ENCODE measurements around the gene FARSA.
"Not testable (repeated sequence)": the region's sequence is repeated elsewhere in the genome, so short reads cannot be mapped to it uniquely, and the experiment has no call there.

The FARSA gene

GRCh38 chr19:12933287-12934072 is at the start of gene FARSA:
TSS of gene FARSA (minus strand) at chr19:12933711. CDS start at chr19:12933696, 15 bp downstream.
- in situ Hi-C loops (cut with HindIII; ENCODE audit: low sequenced_read_pairs), result no loop called here

DNA sequence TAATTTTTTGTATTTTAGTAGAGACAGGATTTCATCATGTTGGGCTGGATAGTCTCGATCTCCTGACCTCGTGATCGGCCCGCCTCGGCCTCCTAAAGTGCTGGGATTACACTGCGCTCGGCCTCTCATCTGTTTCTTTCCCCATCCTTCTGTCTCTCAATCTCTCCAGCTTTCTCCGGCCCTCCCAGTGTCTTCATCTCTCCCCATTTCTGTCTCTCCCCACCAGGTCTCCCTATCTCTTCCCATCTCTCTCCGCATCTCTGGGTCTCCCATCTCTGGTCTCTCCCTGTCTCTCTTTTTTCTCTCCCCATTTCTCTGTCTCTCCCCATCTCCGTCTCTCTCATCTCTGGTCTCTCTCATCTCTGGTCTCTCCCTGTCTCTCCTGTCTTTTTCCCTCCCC is 49.6 kb upstream of the FARSA start:
- in situ Hi-C loops (cut with HindIII; ENCODE audit: low sequenced_read_pairs), result no loop called here

DNA sequence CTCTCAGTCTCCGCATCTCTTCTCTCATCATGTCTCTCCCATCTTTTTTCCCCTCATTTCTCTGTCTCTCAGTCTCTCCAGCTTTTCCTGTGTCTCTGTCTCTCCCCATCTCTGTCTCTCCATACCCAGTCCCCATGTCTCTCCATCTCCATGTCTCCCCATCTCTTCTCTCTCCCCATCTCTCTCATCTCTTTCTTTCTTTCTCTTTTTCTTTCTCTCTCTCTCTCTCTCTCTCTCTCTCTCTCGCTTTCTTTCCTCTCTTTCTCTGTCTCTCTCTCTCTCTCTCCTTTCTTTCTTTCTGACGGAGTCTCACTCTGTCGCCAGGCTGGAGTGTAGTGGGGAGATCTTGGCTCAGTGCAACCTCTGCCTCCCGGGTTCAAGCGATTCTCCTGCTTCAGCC is 49.1 kb upstream of the FARSA start:
- in situ Hi-C loops (cut with HindIII; ENCODE audit: low sequenced_read_pairs), result no loop called here

DNA sequence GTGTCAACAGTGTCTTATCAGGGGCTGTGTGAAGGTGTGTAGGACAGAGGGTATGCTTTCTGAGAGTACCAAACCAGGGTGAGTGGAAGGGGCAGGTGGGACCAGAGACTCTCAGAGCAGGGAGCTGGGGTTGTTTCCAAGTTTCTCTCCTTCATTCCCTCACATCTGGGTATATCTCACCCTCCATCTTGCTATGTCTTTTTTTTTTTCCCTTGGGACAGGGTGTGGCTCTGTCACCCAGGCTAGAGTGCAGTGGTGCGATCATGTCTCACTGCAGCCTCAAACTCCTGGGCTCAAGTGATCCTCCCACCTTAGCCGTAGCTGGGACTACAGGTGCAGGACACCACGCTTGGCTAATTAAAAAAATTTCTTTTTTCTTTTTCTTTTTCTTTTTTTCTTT is 46.5 kb upstream of the FARSA start:
- in situ Hi-C loops (cut with HindIII; ENCODE audit: low sequenced_read_pairs), result no loop called here

DNA sequence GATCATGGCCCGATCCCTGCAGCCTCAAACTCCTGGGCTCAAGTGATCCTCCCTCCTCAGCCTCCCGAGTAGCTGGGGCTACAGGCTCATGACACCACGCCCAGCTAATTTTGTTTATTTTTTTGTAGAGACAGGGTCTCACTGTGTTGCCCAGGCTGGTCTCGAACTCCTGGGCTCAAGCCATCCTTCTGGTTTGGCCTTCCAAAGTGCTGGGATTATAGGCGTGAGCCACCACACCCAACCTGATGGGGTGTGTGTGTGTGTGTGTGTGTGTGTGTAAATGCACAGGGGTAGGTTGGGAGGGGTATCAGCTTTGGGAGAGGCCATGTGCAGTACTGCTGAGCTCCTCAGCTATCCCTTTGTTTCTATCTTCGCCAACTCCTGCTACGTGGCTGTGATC is 42.6 kb upstream of the FARSA start:
- in situ Hi-C loops (cut with HindIII; ENCODE audit: low sequenced_read_pairs), result not testable (repeated sequence)

DNA sequence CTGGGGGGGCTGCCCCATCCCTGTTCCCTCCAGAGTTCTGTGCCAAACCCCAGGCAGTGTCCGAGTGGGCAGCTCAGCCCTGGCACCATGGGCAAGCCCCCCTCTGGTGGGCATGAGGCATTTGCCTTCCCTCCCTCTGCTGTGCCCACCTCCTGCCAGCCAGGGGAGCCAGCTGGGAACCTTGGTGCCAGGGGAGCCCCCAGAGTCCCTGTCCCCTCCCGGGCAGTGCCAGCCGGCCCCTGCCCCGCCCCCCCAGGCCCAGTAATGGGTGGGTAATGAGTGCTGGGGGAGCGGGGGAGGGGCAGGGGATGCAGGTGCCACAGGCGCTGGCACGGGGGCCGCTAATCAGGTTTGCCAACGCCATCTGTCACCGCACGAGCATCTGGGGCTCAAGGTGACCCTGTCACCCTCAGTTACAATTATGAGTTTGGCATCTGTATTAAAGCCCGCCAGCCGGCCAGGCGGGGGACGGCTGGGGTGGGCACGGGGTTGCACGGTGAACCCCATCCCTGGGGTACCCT is 41.8 kb upstream of the FARSA start:
- in situ Hi-C loops (cut with HindIII; ENCODE audit: low sequenced_read_pairs), result no loop called here

DNA sequence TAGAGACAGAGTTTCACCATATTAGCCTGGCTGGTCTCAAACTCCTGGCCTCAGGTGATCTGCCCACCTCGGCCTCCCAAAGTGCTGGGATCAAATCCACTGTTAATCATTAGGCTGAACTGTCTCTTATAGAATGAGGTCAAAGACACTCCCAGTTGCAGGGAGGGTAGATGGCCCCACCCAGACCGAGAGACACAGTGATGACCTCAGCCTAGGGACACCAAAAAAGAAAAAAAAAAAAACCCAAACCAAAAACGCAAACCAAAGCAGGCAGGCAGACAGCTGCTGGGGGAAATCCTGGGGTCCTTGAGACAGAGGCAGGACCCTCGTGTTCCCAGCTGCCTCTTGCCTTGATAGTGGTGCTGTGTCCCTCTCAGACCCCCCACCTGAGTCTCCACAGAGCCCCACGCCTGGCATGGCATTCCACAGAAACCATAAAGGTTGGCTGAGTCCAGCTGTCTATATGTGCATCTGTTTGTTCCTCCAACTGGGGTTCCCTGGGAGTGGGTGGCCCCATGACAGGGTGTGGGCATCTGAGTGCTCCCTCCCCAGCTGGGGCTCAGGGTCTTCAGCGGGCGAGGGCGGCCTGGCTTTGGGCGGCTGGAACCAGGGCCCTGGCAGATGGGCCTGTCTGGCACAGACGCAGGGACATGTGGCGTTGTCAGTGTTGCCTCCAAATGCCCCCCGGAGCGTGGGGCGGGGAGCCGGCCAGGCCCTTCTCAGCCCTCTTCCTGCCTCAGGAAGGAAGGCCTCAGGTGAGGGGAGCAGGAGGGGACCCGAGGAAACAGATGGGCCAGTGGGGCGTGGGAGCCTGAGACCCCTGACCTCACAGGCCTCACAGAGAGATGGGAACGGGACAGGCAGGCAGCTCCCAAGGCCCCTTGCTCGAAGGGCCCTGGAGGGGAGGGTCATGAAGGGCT is 41.0 kb upstream of the FARSA start:
- in situ Hi-C loops (cut with HindIII; ENCODE audit: low sequenced_read_pairs), result no loop called here

- in situ Hi-C loops (cut with HindIII; ENCODE audit: low sequenced_read_pairs), result no loop called here
These were observed 39.7 kb upstream of the FARSA start for GRCh38 chr19:12973236-12973635.

DNA sequence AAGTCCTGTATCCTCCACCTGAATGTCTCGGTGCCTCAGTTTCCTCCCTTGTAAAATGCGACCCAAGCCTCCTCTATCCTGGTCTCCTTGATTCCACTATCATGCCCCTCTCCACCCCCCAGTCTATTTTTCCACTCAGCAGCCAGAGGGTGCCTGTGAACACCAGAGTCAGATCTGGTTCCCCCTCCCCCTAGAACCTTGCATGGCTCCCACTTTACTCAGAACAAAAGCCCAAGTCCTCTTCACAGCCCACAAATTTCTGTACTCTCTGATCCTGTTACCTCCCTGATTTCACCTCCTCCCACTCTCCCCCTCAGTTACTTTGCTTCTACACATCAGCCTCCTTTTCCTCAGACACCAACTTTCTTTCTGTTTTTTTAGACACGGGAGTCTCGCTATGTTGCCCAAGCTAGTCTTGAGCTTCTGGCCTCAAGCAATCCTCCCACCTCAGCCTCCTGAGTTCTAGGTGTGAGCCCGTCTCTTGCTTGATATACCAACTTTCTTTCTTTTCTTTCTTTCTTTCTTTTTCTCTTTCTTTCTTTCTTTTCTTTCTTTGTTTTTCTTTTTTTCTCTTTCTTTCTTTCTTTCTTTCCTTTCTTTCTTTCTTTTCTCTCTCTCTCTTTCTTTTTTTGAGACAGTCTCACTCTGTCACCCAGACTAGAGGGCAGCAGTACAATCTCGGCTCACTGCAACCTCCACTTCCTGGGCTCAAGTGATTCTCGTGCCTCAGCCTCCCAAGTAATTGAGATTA is 36.7 kb upstream of the FARSA start:
- in situ Hi-C loops (cut with HindIII; ENCODE audit: low sequenced_read_pairs), result no loop called here

DNA sequence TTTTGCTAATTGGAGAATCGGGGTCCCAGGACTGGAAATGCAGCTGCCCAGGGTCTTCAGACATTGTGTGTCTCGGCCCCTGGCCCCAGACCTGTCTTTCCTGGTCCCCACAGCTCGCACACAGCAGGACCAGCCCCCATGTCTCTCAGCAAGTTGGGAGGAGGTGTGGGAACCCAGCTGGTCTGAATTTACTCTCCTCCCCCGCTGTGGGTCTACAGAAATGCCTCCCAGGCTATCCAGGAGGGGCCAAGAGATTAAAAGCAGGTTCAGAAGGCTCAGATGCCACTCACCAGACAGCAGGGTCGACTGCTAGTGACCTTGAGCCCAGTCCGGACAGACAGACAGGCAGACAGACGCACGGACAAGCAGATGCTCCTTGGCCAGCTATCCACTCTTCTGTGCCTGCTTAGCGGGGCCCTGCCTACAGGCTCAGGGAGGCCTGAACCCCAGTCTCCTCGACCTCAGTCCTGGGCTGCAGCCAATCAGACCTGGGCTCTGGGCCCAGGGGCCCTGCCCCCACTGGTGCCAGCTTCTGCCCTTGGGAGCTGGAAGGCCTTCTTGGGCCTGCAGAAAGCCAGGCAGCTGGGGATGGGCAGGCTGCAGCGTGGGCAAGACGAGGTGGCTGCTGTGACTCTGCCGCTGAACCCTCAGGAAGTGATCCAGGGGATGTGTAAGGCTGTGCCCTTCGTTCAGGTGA is 35.9 kb upstream of the FARSA start, which contains the start of gene DAND5:
DAND5 (plus strand) TSS at position 285 of the 697 bp plus-strand sequence; CDS start at position 370, 85 bp downstream.
- in situ Hi-C loops (cut with HindIII; ENCODE audit: low sequenced_read_pairs), result no loop called here

DNA sequence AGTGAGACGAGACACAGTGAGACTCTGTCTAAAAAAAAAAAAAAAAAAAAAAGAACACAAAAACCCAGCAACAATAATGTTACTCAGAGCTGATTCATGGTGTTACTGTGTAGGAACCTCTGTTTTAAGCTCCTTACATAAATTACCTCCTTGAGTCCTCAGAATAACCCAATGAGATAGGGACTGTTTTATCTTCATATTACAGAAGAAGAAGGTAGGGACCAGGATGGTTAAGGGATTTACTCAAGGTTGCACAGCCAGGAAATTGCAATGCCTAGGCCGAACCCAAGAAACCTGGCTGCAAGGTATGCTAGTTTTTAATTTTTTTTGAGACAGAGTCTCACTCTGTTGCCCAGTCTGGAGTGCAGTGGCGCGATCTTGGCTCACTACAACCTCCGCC is 34.4 kb upstream of the FARSA start:
- in situ Hi-C loops (cut with HindIII; ENCODE audit: low sequenced_read_pairs), result no loop called here

- in situ Hi-C loops (cut with HindIII; ENCODE audit: low sequenced_read_pairs), result no loop called here
These were observed 32.3 kb upstream of the FARSA start for GRCh38 chr19:12965812-12966135.

DNA sequence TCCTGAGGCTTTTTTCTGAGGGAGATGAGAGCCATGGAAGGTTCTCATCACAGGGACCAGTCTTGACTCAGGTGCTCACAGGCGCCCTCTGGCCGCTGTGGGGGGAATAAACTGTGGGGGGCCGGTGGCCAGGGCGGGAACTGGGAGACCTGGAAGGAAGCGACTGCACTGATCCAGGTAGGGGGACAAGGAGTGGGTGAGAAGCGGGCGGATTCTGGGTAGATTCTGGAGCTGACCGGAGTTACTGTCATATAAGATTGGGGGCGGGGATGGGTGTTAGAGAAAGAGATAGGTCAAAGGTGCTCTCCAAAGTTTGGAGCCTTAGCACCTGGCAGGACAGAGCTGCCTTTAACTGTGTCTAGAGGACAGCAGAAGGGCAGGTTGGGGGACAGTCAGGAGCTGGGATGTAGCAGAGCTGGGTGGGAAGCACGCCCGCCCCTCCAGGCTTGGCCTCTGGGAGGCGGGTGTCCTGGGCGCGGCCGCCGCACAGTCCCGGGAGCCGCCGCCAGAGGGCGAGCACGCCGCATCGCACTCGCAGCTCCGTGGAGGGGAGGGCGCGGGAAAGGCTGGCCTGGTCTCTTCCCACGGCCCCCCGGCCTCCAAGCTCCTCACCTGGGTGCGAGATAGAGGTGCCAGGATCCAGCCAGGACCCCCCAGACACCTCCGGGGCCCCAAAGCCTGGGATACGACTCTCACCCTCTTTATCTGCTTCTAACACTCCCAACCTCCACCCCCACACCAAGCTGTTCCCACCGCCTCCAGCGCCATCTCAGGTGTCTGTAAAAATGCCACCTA is 31.7 kb upstream of the FARSA start:
- in situ Hi-C loops (cut with HindIII; ENCODE audit: low sequenced_read_pairs), result no loop called here

GRCh38 chr19:12959481-12959880 is 26.0 kb upstream of the FARSA start:
- in situ Hi-C loops (cut with HindIII; ENCODE audit: low sequenced_read_pairs), result no loop called here

GRCh38 chr19:12957389-12957952 is 24.0 kb upstream of the FARSA start:
- in situ Hi-C loops (cut with HindIII; ENCODE audit: low sequenced_read_pairs), result not testable (repeated sequence)

DNA sequence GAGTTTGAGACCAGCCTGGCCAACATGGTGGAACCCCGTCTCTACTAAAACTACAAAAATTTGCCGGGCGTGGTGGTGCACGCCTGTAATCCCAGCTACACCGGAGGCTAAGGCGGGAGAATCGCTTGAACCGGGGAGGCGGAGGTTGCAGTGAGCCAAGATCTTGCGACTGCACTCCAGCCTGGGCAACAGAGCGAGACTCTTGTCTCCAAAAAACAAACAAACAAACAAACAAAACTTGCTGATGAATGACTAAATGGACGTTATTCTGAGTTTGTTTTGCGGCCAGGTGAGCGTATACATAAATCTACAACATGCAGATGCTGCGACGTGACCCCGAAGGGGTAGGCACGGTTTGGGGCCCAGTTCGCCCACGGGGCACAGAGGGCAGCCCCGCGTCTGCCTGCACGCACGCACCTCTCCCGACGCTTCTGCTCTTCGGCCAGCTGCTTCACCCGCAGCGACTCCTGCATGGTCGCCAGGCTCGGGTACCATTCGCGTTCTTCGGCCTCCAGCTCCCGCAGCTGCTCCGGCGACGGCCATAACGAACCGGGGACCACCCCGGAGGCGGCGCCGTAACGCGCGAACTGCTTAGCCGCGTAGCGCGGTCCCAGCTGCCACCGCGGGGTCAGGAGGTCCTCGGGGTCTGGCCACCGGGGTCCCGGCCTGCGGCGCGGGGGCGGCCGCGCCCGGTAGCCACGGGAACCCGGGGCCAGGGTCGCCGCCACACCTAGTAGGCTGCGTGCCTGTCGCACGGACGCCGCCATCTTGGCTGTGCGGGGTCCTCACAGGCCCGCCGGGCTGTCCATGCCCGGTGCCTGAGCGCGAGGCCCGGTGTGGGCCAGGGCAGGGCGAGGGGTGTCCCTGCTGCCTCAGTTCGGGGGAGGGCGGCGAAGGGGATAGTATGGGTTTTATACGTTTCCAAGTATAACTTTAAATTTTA is 23.2 kb upstream of the FARSA start, which contains the start of gene GADD45GIP1:
GADD45GIP1 (minus strand) TSS at position 778 of the 943 bp plus-strand sequence; CDS start at position 767, 11 bp downstream.
- in situ Hi-C loops (cut with HindIII; ENCODE audit: low sequenced_read_pairs), result no loop called here

- in situ Hi-C loops (cut with HindIII; ENCODE audit: low sequenced_read_pairs), result no loop called here
These were observed 22.5 kb upstream of the FARSA start for GRCh38 chr19:12955996-12956395.

GRCh38 chr19:12955575-12955974 is 22.1 kb upstream of the FARSA start:
- in situ Hi-C loops (cut with HindIII; ENCODE audit: low sequenced_read_pairs), result not testable (repeated sequence)

Data from DLD1 (cell line).